Liver (tissue), 9 donors: ENCODE results near the gene ARHGEF4. TPM values are rescaled to one million over a fixed set of nuclear protein-coding genes. Genes with fewer than 3 reads are reported as not detected.

Experiments
- DNase-seq: peaks from one replicate; pipeline ENCODE4 v3.0.0-alpha.2; 2017; ENCODE audit warnings: low spot score
- H3K27ac ChIP-seq, 2 donors: one replicate each; pipeline ENCODE4 v1.7.0; 2013; ENCODE audit warnings: inconsistent platforms in 2 of 2, low read length in 2 of 2, control low read depth in 1 of 2, low read depth in 1 of 2, mild to moderate bottlenecking in 1 of 2
- H3K27me3 ChIP-seq, 4 donors: one replicate each; pipeline versions ENCODE4 v1.6.1 to v1.7.0; 2013; ENCODE audit warnings: low read length in 3 of 4, inconsistent platforms in 1 of 4, mild to moderate bottlenecking in 1 of 4, moderate library complexity in 1 of 4; ENCODE audit not compliant: control insufficient read depth in 4 of 4, insufficient read depth in 4 of 4
- H3K36me3 ChIP-seq, 4 donors: one replicate each; pipeline versions ENCODE4 v1.6.1 to v1.7.0; 2013; ENCODE audit warnings: low read length in 3 of 4, mild to moderate bottlenecking in 3 of 4, low read depth in 1 of 4, moderate library complexity in 1 of 4; ENCODE audit not compliant: control insufficient read depth in 4 of 4, insufficient read depth in 3 of 4
- H3K4me1 ChIP-seq, 4 donors: one replicate each; pipeline versions ENCODE4 v1.6.1 to v1.7.0; 2013; ENCODE audit warnings: low read length in 3 of 4, mild to moderate bottlenecking in 3 of 4, moderate library complexity in 1 of 4; ENCODE audit not compliant: control insufficient read depth in 4 of 4, insufficient read depth in 4 of 4
- H3K4me3 ChIP-seq, 3 donors: one replicate each; pipeline versions ENCODE4 v1.6.1 to v1.7.0; 2013; ENCODE audit warnings: low read length in 3 of 3, control low read depth in 1 of 3, low read depth in 1 of 3, mild to moderate bottlenecking in 1 of 3
- H3K9ac ChIP-seq, 2 donors: one replicate each; pipeline ENCODE4 v1.7.0; 2013; ENCODE audit warnings: low read length in 2 of 2, mild to moderate bottlenecking in 2 of 2, moderate library complexity in 2 of 2, control low read depth in 1 of 2, low read depth in 1 of 2
- H3K9me3 ChIP-seq, 4 donors: one replicate each; pipeline versions ENCODE4 v1.6.1 to v1.7.0; 2013; ENCODE audit warnings: low read length in 3 of 4; ENCODE audit not compliant: control insufficient read depth in 4 of 4
- ATF3 ChIP-seq: IDR thresholded peaks from 2 replicates; pipeline ENCODE4 v1.6.1; 2016; ENCODE audit warnings: antibody characterized with exemption
- CTCF ChIP-seq: fragments of 150-350 bp; IDR thresholded peaks from 2 replicates; pipeline ENCODE4 v1.5.1; 2017; ENCODE audit warnings: improper control_type of control experiment, low read depth, low read length; ENCODE audit not compliant: missing input control
- EGR1 ChIP-seq, 2 donors: IDR thresholded peaks; 2 replicates each; pipeline ENCODE4 v1.6.1; 2016 to 2018; ENCODE audit warnings: antibody characterized with exemption in 2 of 2, low read depth in 2 of 2
- FOXA1 ChIP-seq: IDR thresholded peaks from 2 replicates; pipeline ENCODE4 v1.6.1; 2016; ENCODE audit warnings: antibody characterized with exemption
- FOXA2 ChIP-seq: IDR thresholded peaks from 2 replicates; pipeline ENCODE4 v1.6.1; 2016; ENCODE audit warnings: antibody characterized with exemption
- GABPA ChIP-seq, 2 donors: IDR thresholded peaks in 1 of 2; conservative IDR thresholded peaks in 1 of 2; 2 replicates each; pipeline ENCODE4 v1.6.1; 2016; ENCODE audit warnings: antibody characterized with exemption in 2 of 2, mild to moderate bottlenecking in 1 of 2, moderate library complexity in 1 of 2
- HNF4A ChIP-seq, 2 donors: conservative IDR thresholded peaks; 2 replicates each; pipeline ENCODE4 v1.6.1; 2016; ENCODE audit warnings: antibody characterized with exemption in 2 of 2, mild to moderate bottlenecking in 2 of 2
- HNF4G ChIP-seq: IDR thresholded peaks from 2 replicates; pipeline ENCODE4 v1.6.1; 2016; ENCODE audit warnings: antibody characterized with exemption
- JUND ChIP-seq, 2 donors: IDR thresholded peaks; 2 replicates each; pipeline ENCODE4 v1.6.1; 2016; ENCODE audit warnings: antibody characterized with exemption in 2 of 2
- MAX ChIP-seq: IDR thresholded peaks from 2 replicates; pipeline ENCODE4 v1.6.1; 2016; ENCODE audit warnings: antibody characterized with exemption
- NR2F2 ChIP-seq: IDR thresholded peaks from 2 replicates; pipeline ENCODE4 v1.6.1; 2016; ENCODE audit warnings: antibody characterized with exemption
- RAD21 ChIP-seq, 2 donors: IDR thresholded peaks; 2 replicates each; pipeline ENCODE4 v1.6.1; 2016; ENCODE audit warnings: antibody characterized with exemption in 2 of 2, mild to moderate bottlenecking in 2 of 2
- REST ChIP-seq: IDR thresholded peaks from 2 replicates; pipeline ENCODE4 v1.6.1; 2016; ENCODE audit warnings: antibody characterized with exemption, mild to moderate bottlenecking
- RXRA ChIP-seq, 2 donors: IDR thresholded peaks; 2 replicates each; pipeline ENCODE4 v1.6.1; 2017 to 2018; ENCODE audit warnings: antibody characterized with exemption in 2 of 2, mild to moderate bottlenecking in 1 of 2
- SP1 ChIP-seq: IDR thresholded peaks from 2 replicates; pipeline ENCODE4 v1.6.1; 2018; ENCODE audit warnings: antibody characterized with exemption, mild to moderate bottlenecking
- TAF1 ChIP-seq: conservative IDR thresholded peaks from 2 replicates; pipeline ENCODE4 v1.6.1; 2016; ENCODE audit warnings: antibody characterized with exemption, mild to moderate bottlenecking
- YY1 ChIP-seq: IDR thresholded peaks from 2 replicates; pipeline ENCODE4 v1.6.1; 2016; ENCODE audit warnings: antibody characterized with exemption, mild to moderate bottlenecking
- ZBTB33 ChIP-seq: IDR thresholded peaks from 2 replicates; pipeline ENCODE4 v1.6.1; 2016; ENCODE audit warnings: antibody characterized with exemption
- WGBS: extraction: QIAGEN DNeasy Blood & Tissue Kit; methylation state at CpG from one replicate; pipeline ENCODE4 v1.1.7; 2013; 5-methylcytosine and 5-hydroxymethylcytosine counted together
- polyA plus RNA-seq, 2 donors: library from polyadenylated mRNA; stranded (reverse) in 1 of 2; unstranded in 1 of 2; fragments of 200-250 nt in 1 of 2; fragments of >200 nt in 1 of 2; fragmentation: Nextera tagmentation in 1 of 2; extraction: Ambion mirVana in 1 of 2; gene quantifications; one replicate each; pipeline versions ENCODE4 v1.2.1 to v1.2.3, GENCODE V29; 2013 to 2015
- total RNA-seq, 2 donors: library from RNA; depleted of rRNA; stranded (reverse); fragments of >200 nt; gene quantifications; one replicate each; pipeline ENCODE4 v1.2.3, GENCODE V29; 2014
- donor health status: healthy.
- donor health status: healthy.
- donor health status: healthy.
- donor health status: healthy.
- donor health status: healthy.

Gene ARHGEF4
- total and polyA plus RNA-seq, 4 donors, result 0.08 TPM; not detected in 2

GRCh38 chr2:130873700-130874346, 37.1 kb downstream of the ARHGEF4 start:
- 39% methylated on average over 9 of the region's 9 CpGs for WGBS
- H3K4me1 ChIP-seq, result no peaks in the 10 kb centered on the region

GRCh38 chr2:130874512-130874911, 37.8 kb downstream of the ARHGEF4 start:
- 85% methylated on average over 3 of the region's 3 CpGs for WGBS
- Histone ChIP-seq H3K4me3 (no peak overlapping the region), H3K9me3 (peaks cover 0 to 3% (median 0%) of the 10 kb centered on the region in 4 donors), H3K9ac (no peak overlapping the region), H3K27me3 (peaks cover 0 to 3% (median 0%) of the 10 kb centered on the region in 4 donors), H3K4me1 (no peaks in the 10 kb centered on the region), H3K27ac (no peak overlapping the region), H3K36me3 (no peaks in the 10 kb centered on the region)
- TF ChIP-seq JUND (IDR thresholded peaks at IDR 0.05) (no peak), ZBTB33 (no peak), NR2F2 (no peak), HNF4G (no peak), SP1 (no peak), MAX (no peak), FOXA2 (no peak), GABPA (IDR thresholded peaks at IDR 0.05 in 1 of 2, conservative IDR thresholded peaks at IDR 0.05 in 1 of 2) (no peak), FOXA1 (no peak), HNF4A (conservative IDR thresholded peaks at IDR 0.05) (no peak), RAD21 (IDR thresholded peaks at IDR 0.05) (no peak), RXRA (IDR thresholded peaks at IDR 0.05) (no peak), EGR1 (IDR thresholded peaks at IDR 0.05; ENCODE audit: low read depth in 2 of 2) (no peak), TAF1 (no peak), ATF3 (no peak), CTCF (no peak), REST (no peak), YY1 (no peak)
- no peak for DNase-seq

More at GRCh38 chr2:130873700-130874346, 37.1 kb downstream of the ARHGEF4 start:
- Histone ChIP-seq H3K27me3 (peaks cover 0 to 3% (median 0%) of the 10 kb centered on the region in 4 donors), H3K27ac (no peak overlapping the region), H3K9me3 (peaks cover 0 to 3% (median 0%) of the 10 kb centered on the region in 4 donors), H3K9ac (no peak overlapping the region), H3K4me3 (no peak overlapping the region), H3K36me3 (no peaks in the 10 kb centered on the region)
- DNase-seq, result peak; percentile 67
- TF ChIP-seq EGR1 (IDR thresholded peaks at IDR 0.05; ENCODE audit: low read depth in 2 of 2), result no peak
- peak; percentile 57 for TF ChIP-seq CTCF
- peak; percentile 73 to 82 for TF ChIP-seq RAD21 (IDR thresholded peaks at IDR 0.05)
